Activated naive CD4-positive, alpha-beta T cell treated with anti-CD3 and anti-CD28 coated beads, Interleukin-2, amount 10 ng/mL, durations not matched to agents 7 days and 5 days (primary cell): ENCODE measurements around the gene TRIM37.

Experiments
- CTCF ChIA-PET: fragments of 350-600 bp; sonication (Branson Sonifier 250); formaldehyde crosslinking; loops from one replicate; lab custom pipeline; 2021; ENCODE audit warnings: antibody characterized with exemption; lab: Charles Lee
- DNase-seq: peaks from one replicate; pipeline ENCODE4 v3.0.0-alpha.2; 2020
- H3K27ac Mint-ChIP-seq: one replicate; pipeline ENCODE4 v1.8.0; 2021; ENCODE audit warnings: mild to moderate bottlenecking, moderate library complexity, mixed read lengths
- H3K27me3 Mint-ChIP-seq: one replicate; pipeline ENCODE4 v1.8.0; 2021; ENCODE audit warnings: mild to moderate bottlenecking, mixed read lengths
- H3K36me3 Mint-ChIP-seq: one replicate; pipeline ENCODE4 v1.8.0; 2021; ENCODE audit warnings: mixed read lengths
- H3K4me1 Mint-ChIP-seq: one replicate; pipeline ENCODE4 v1.8.0; 2021; ENCODE audit warnings: mixed read lengths
- H3K4me3 Mint-ChIP-seq: one replicate; pipeline ENCODE4 v1.8.0; 2021; ENCODE audit warnings: mild to moderate bottlenecking, moderate library complexity, mixed read lengths
- H3K9me3 Mint-ChIP-seq: one replicate; pipeline ENCODE4 v1.8.0; 2021; ENCODE audit warnings: mixed read lengths

The TRIM37 gene

GRCh38 chr17:59037960-59038359 is 68.7 kb downstream of the TRIM37 start:
- H3K36me3 Mint-ChIP-seq, result peaks cover 27% of the 10 kb centered on the region
- no peak for DNase-seq
- no peak overlapping the region for H3K4me3 Mint-ChIP-seq

DNA sequence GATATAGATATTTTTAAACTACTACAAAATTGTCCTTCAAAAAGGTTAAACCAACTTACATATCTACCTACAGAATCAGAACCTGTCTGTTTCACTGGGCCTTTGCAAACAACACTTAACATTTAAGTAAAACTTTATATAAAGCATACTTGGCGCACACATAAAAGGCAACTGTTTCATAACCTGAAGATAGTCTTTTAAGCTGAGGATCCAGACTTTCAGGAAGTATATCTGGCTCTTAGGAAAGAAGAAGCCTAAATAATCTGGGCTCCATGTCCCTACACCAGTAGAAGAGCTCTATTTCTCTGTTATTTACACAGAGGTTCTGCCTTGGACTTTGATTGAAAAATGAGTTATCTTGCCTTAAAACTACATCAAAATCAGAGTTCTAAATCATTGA is 75.9 kb downstream of the TRIM37 start:
- no peak overlapping the region for H3K4me3 Mint-ChIP-seq
- no peaks in the 10 kb centered on the region for H3K9me3 Mint-ChIP-seq
- CTCF ChIA-PET, result interaction anchor here (2.2 kb wide), 1 partner anchor 13 kb away, joined by 8 read pairs; no protein-coding TSS in a partner anchor

More at GRCh38 chr17:59037960-59038359, 68.7 kb downstream of the TRIM37 start:
- Mint-ChIP-seq H3K4me1 (no peaks in the 10 kb centered on the region), H3K27me3 (no peaks in the 10 kb centered on the region), H3K9me3 (no peaks in the 10 kb centered on the region), H3K27ac (no peak overlapping the region)
- CTCF ChIA-PET, result no interaction called here

GRCh38 chr17:59028328-59028727 is 78.4 kb downstream of the TRIM37 start:
- no peaks in the 10 kb centered on the region for H3K9me3 Mint-ChIP-seq
- peaks cover 14% of the 10 kb centered on the region for H3K36me3 Mint-ChIP-seq
- no peak overlapping the region for H3K4me3 Mint-ChIP-seq

More for the DNA sequence above, 75.9 kb downstream of the TRIM37 start:
- H3K4me1 Mint-ChIP-seq, result no peaks in the 10 kb centered on the region
- no peak overlapping the region for H3K27ac Mint-ChIP-seq
- no peak for DNase-seq
- H3K36me3 Mint-ChIP-seq, result peaks cover 16% of the 10 kb centered on the region
- H3K27me3 Mint-ChIP-seq, result no peaks in the 10 kb centered on the region

DNA sequence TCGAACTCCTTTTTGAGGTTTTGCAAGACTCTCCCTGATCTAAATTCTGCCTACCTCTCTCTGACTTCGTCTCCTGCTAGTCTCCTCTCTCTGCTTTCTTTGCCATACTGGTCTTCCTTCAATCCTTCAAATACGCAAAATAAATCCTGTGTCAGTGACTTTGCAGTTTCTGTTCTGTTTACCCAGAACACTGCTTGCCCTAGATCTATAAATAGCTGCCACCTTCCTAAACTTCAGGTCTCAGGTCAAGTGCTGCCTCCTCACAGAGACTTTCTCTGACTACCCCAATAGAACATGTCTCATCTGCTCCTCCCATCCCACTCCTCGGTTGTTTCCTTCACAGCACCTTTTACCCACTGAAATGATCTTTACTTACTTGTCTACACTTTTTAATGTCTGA is 78.9 kb downstream of the TRIM37 start:
- DNase-seq, result no peak
- Mint-ChIP-seq H3K9me3 (no peaks in the 10 kb centered on the region), H3K36me3 (peaks cover 14% of the 10 kb centered on the region), H3K4me1 (no peaks in the 10 kb centered on the region), H3K27me3 (no peaks in the 10 kb centered on the region), H3K27ac (no peak overlapping the region), H3K4me3 (no peak overlapping the region)
- CTCF ChIA-PET, result no interaction called here

More at GRCh38 chr17:59028328-59028727, 78.4 kb downstream of the TRIM37 start:
- Mint-ChIP-seq H3K27me3 (no peaks in the 10 kb centered on the region), H3K27ac (no peak overlapping the region), H3K4me1 (no peaks in the 10 kb centered on the region)
- DNase-seq, result no peak
- CTCF ChIA-PET, result no interaction called here

DNA sequence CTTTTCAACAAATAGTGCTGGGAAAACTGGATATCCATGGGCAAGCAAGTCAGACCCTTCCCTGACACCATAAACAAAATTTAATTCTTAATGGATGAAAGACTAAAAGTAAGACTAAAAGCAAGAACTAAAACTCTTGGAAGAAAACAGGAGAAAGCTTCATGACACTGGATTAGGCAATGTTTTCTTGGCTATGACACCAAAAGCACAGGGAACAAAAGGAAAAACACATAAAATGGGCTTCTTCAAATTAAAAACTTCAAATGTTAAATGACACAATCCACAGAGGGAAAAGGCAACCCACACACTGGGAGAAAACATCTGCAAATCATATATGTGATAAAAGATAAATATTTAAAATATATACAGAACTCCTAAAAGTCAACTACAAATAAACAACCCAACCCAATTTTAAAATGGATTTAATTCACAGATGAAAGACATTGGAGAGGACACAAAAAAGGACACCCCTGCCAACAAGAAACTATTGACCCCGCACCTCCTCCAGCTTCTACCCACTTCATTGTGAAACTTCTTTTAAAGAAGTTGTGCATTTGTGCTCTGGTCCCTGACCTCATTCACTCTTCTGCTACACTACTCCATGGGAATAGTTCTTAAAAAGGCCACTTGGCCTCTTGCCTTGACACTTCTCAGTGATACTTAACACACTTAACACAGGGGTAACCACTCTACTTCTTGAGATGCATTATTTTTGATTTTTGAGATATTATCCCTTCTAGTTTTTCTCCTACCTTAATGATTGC is 80.3 kb downstream of the TRIM37 start:
- H3K36me3 Mint-ChIP-seq, result peaks cover 16% of the 10 kb centered on the region
- DNase-seq, result no peak
- CTCF ChIA-PET, result no interaction called here
- H3K4me1 Mint-ChIP-seq, result no peaks in the 10 kb centered on the region
- no peaks in the 10 kb centered on the region for H3K27me3 Mint-ChIP-seq
- H3K27ac Mint-ChIP-seq, result no peak overlapping the region
- H3K4me3 Mint-ChIP-seq, result no peak overlapping the region
- H3K9me3 Mint-ChIP-seq, result no peaks in the 10 kb centered on the region

- H3K27ac Mint-ChIP-seq, result no peak overlapping the region
- no peaks in the 10 kb centered on the region for H3K4me1 Mint-ChIP-seq
- no peaks in the 10 kb centered on the region for H3K27me3 Mint-ChIP-seq
- no peak overlapping the region for H3K4me3 Mint-ChIP-seq
- CTCF ChIA-PET, result no interaction called here
- H3K9me3 Mint-ChIP-seq, result no peaks in the 10 kb centered on the region
- DNase-seq, result no peak
- H3K36me3 Mint-ChIP-seq, result peaks cover 22% of the 10 kb centered on the region
Measured at GRCh38 chr17:59024916-59025315, 81.8 kb downstream of the TRIM37 start.

GRCh38 chr17:59018019-59018418 is 88.7 kb downstream of the TRIM37 start:
- Mint-ChIP-seq H3K27ac (no peak overlapping the region), H3K9me3 (no peaks in the 10 kb centered on the region), H3K36me3 (peaks cover 28% of the 10 kb centered on the region), H3K4me3 (no peak overlapping the region), H3K4me1 (no peaks in the 10 kb centered on the region), H3K27me3 (no peaks in the 10 kb centered on the region)
- CTCF ChIA-PET, result interaction anchor here (1.4 kb wide), 1 partner anchor 12 kb away, joined by 8 read pairs; no protein-coding TSS in a partner anchor
- DNase-seq, result no peak

- Mint-ChIP-seq H3K36me3 (peaks cover 14% of the 10 kb centered on the region), H3K4me1 (no peaks in the 10 kb centered on the region), H3K27me3 (no peaks in the 10 kb centered on the region), H3K4me3 (no peak overlapping the region), H3K27ac (no peak overlapping the region), H3K9me3 (no peaks in the 10 kb centered on the region)
- CTCF ChIA-PET, result no interaction called here
- DNase-seq, result no peak
Measured at GRCh38 chr17:59011975-59012374, 94.7 kb downstream of the TRIM37 start.

DNA sequence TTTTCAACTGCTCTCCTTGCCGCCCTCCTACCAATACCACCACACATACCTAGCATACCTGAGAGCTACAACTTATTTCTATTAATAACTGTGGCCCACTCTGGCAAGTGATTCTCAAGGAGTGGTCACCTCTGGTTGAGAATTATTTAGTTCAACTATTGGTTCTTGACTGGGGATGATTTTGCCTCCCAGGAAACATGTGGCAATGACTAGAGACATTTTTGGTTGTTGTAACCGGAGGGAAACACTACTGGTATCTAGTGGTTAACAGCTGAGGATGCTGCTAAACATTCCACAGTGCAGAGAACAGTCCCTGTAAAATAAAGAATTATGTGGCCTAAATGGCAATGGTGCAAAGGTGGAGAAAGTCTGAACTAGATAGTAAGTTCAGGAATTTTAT is 96.7 kb downstream of the TRIM37 start:
- CTCF ChIA-PET, result no interaction called here
- peaks cover 12% of the 10 kb centered on the region for H3K36me3 Mint-ChIP-seq
- no peak overlapping the region for H3K27ac Mint-ChIP-seq

GRCh38 chr17:59008737-59009136 is 97.9 kb downstream of the TRIM37 start:
- Mint-ChIP-seq H3K27me3 (no peaks in the 10 kb centered on the region), H3K4me3 (no peak overlapping the region), H3K27ac (no peak overlapping the region), H3K4me1 (peaks cover 6% of the 10 kb centered on the region), H3K36me3 (peaks cover 8% of the 10 kb centered on the region), H3K9me3 (no peaks in the 10 kb centered on the region)
- CTCF ChIA-PET, result no interaction called here
- DNase-seq, result no peak

More for the DNA sequence above, 96.7 kb downstream of the TRIM37 start:
- Mint-ChIP-seq H3K27me3 (no peaks in the 10 kb centered on the region), H3K4me3 (no peak overlapping the region), H3K4me1 (no peaks in the 10 kb centered on the region), H3K9me3 (no peaks in the 10 kb centered on the region)
- no peak for DNase-seq

- no peaks in the 10 kb centered on the region for H3K9me3 Mint-ChIP-seq
- no peak overlapping the region for H3K4me3 Mint-ChIP-seq
- peaks cover 6% of the 10 kb centered on the region for H3K4me1 Mint-ChIP-seq
- peaks cover 8% of the 10 kb centered on the region for H3K36me3 Mint-ChIP-seq
- no peak overlapping the region for H3K27ac Mint-ChIP-seq
- DNase-seq, result no peak
- CTCF ChIA-PET, result interaction anchor here (0.6 kb wide), 1 partner anchor 103 kb away, joined by 3 read pairs; no protein-coding TSS in a partner anchor
- H3K27me3 Mint-ChIP-seq, result no peaks in the 10 kb centered on the region
Measured at GRCh38 chr17:59007995-59008394, 98.7 kb downstream of the TRIM37 start.

GRCh38 chr17:59004338-59005111 is 102.2 kb downstream of the TRIM37 start:
- Mint-ChIP-seq H3K4me1 (peaks cover 24% of the 10 kb centered on the region), H3K4me3 (no peak overlapping the region), H3K27ac (peak overlapping the region; percentile 50), H3K9me3 (no peaks in the 10 kb centered on the region), H3K27me3 (no peaks in the 10 kb centered on the region), H3K36me3 (peaks cover 10% of the 10 kb centered on the region)
- CTCF ChIA-PET, result interaction anchor here (0.7 to 5.3 kb wide), 8 partner anchors 287 to 485 kb away, joined by 4 to 35 read pairs (median 10); no protein-coding TSS in a partner anchor
- DNase-seq, result peak; percentile 80

GRCh38 chr17:59003860-59004259 is 102.8 kb downstream of the TRIM37 start:
- Mint-ChIP-seq H3K4me1 (peaks cover 24% of the 10 kb centered on the region), H3K9me3 (no peaks in the 10 kb centered on the region), H3K36me3 (peaks cover 13% of the 10 kb centered on the region), H3K27ac (no peak overlapping the region), H3K4me3 (no peak overlapping the region), H3K27me3 (no peaks in the 10 kb centered on the region)
- CTCF ChIA-PET, result interaction anchor here (0.6 to 5.3 kb wide), 6 partner anchors 45 to 1730 kb away, joined by 3 to 35 read pairs (median 4); no protein-coding TSS in a partner anchor
- DNase-seq, result no peak

DNA sequence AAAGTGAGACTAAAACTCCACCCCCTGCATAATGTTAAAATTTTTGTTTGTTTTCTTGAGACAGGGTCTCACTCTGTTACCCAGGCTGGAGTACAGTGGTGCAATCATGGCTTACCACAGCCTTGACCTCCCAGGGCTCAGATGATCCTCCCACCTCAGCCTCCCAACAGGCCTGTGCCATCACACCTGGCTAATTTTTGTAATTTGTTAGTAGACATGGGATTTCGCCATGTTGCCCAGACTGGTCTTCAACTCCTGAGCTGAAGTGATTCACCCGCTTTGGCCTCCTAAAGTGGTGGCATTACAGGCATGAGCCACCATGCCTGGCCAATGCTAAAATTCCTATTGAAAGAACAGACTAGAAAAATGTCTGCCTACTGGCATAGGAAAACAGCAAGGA is 103.8 kb downstream of the TRIM37 start:
- peaks cover 17% of the 10 kb centered on the region for H3K36me3 Mint-ChIP-seq
- no peaks in the 10 kb centered on the region for H3K27me3 Mint-ChIP-seq
- no peak for DNase-seq
- CTCF ChIA-PET, result interaction anchor here (0.9 to 5.3 kb wide), 4 partner anchors 44 to 483 kb away, joined by 4 to 35 read pairs (median 16); no protein-coding TSS in a partner anchor
- no peak overlapping the region for H3K27ac Mint-ChIP-seq
- H3K4me1 Mint-ChIP-seq, result peaks cover 24% of the 10 kb centered on the region
- H3K9me3 Mint-ChIP-seq, result no peaks in the 10 kb centered on the region
- no peak overlapping the region for H3K4me3 Mint-ChIP-seq
